ENCODE results near the gene TRIM54. TPM values are rescaled to one million over a fixed set of nuclear protein-coding genes. Genes with fewer than 3 reads are reported as not detected.
"Not testable (repeated sequence)": the region's sequence is repeated elsewhere in the genome, so short reads cannot be mapped to it uniquely, and the experiment has no call there.

Gene TRIM54
- total and polyA plus RNA-seq, 2 donors (not counting 3 experiments of a cell fraction or from before 2014, with no cell fraction given): 0.51 to 1.7 TPM

DNA sequence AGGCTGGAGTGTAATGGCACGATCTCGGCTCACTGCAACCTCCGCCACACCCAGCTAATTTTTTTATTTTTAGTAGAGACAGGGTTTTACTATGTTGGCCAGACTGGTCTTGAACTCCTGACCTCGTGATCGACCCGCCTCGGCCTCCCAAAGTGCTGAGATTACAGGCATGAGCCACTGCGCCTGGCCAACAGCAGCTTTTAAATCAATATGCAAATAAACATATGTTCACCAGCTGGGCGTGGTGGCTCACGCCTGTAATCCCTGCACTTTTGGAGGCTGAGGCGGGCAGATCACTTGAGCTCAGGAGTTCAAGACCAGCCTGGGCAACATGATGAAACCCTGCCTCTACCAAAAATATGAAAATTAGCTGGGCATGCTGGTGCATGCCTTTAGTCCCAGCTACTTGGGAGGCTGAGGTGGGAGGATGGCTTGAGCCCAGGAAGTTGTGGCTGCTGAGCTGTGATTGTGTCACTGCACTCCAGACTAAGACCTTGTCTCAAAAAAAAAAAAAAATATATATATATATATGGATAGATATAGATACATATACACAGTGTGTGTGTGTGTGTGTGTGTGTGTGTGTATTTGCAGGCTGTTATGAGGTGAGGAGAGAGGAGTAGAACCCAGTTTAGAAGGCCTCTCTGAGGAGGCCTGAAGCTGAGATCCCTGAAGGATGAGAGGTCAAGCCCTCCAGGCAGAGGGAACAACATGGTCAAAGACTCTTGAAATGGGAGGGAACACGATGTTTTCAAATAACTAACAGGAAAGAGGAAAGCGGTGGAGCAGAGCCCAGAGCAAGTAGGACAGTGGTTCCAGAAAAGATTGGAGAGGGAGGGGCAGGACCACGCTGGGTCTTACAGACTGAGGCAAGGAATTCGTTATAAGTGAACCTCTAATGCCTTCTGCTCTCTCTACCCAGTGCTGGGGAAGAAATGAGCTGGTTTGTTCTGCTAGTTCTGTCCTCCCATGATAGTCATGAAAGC lies 9.4 kb upstream of the TRIM54 start:
- BruUV-seq (replicated peaks); intact Hi-C loops (cut with micrococcal nuclease); FAIRE-seq; H3K79me2 ChIP-seq (ENCODE audit: control insufficient read depth, insufficient read depth, low read length); H3K4me1 ChIP-seq (ENCODE audit: control insufficient read depth, extremely low read depth, insufficient read depth, low read length); H3K9me1 ChIP-seq (replicated peaks; ENCODE audit: control insufficient read depth, extremely low read depth, insufficient read depth, low read length); H3K4me3 ChIP-seq (replicated peaks in 1 of 3; ENCODE audit: insufficient read depth in 1 of 3, low read depth in 1 of 3, low read length in 3 of 3); dilution Hi-C loops (cut with MboI; ENCODE audit: extremely low pct_ligation_motif_present, low sequenced_read_pairs); H3K36me3 ChIP-seq (ENCODE audit: control insufficient read depth in 2 of 2, extremely low read depth in 1 of 2, insufficient read depth in 2 of 2, low read length in 2 of 2); DNase-seq (ENCODE audit: low read depth, low spot score); H3K9ac ChIP-seq (replicated peaks; ENCODE audit: extremely low read depth, insufficient read depth, low read length); H4K20me1 ChIP-seq (replicated peaks; ENCODE audit: control insufficient read depth, extremely low read depth, insufficient read depth, low read length); H3K27ac ChIP-seq (ENCODE audit: insufficient read depth, low read depth, low read length); H3K4me2 ChIP-seq (ENCODE audit: insufficient read depth, low read length); H2AFZ ChIP-seq (ENCODE audit: low read depth, low read length); H3K27me3 ChIP-seq (ENCODE audit: control insufficient read depth in 2 of 2, insufficient read depth in 2 of 2, low read length in 2 of 2); H3K9me3 ChIP-seq (replicated peaks; ENCODE audit: control insufficient read depth, insufficient read depth, low read length): not testable (repeated sequence)
- CTCF ChIA-PET: interaction anchor here (1.5 to 3.2 kb wide), 3 partner anchors 8 to 30 kb away, joined by 4 to 13 read pairs (median 5); partner anchors contain the start of gene SLC30A3
- POLR2A ChIA-PET: interaction anchor here (0.7 kb wide), 2 partner anchors 492 to 1249 kb away, joined by 3 to 5 read pairs; no protein-coding TSS in a partner anchor

DNA sequence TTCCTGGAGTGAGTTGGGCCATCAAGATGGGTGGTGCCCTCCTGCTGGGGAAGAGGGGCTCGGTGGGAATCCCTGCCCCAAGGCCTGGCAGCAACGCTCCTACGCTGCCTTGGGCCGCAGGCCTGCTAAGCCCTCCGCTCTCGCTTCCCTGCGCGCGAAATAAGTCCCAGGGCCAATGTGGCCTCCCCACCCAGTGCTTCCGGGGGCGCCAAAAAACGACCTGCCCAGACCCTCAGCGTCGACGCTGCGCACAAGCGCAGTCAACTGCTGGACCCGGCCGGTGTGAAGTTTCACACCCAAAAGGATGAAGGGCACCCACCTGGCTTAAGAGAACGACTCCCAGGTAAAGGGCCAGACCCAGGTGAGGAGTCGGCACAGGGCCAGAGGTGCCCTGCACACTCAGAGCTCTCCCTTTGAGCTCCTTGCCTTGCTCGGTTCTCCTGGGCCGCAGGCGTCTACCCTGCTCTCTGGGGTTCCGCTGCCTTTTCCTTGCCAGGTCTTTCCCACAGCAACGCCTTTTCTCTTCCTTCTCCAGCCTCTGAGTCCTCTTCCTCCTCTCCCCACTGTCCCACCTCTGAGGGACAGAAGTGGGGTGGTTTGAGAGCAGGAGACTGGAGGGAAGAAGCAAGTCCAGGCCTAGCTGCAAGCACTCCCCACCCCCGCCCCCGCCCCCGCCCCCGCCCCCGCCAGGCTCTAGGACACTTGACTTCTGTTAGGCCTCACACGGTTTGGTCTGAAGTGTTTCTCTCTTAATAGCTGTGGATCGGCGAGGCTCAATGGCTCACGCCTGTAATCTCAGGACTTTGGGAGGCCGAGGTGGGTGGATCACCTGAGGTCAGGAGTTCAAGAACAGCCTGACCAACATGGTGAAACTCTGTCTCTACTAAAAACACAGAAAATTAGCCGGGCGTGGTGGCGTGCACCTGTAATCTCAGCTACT lies 6.7 kb upstream of the TRIM54 start, which contains the start of gene DNAJC5G:
TSS of gene DNAJC5G (plus strand) at position 223 of the 940 bp plus-strand sequence. CDS start 1,296 bp downstream, outside the sequence.
- Histone ChIP-seq H3K9me3 (replicated peaks; ENCODE audit: control insufficient read depth, insufficient read depth, low read length) (no peaks in the 10 kb centered on the region), H2AFZ (ENCODE audit: low read depth, low read length) (no peak within 1 kb of the TSS), H3K4me2 (ENCODE audit: insufficient read depth, low read length) (no peak within 1 kb of the TSS), H3K4me3 (replicated peaks in 1 of 3; ENCODE audit: insufficient read depth in 1 of 3, low read depth in 1 of 3, low read length in 3 of 3) (no peak within 1 kb of the TSS), H3K27me3 (ENCODE audit: control insufficient read depth in 2 of 2, insufficient read depth in 2 of 2, low read length in 2 of 2) (peaks cover 0 to 5% of the 10 kb centered on the region in 2 experiments), H3K4me1 (ENCODE audit: control insufficient read depth, extremely low read depth, insufficient read depth, low read length) (peaks cover 6% of the 10 kb centered on the region), H3K36me3 (ENCODE audit: control insufficient read depth in 2 of 2, extremely low read depth in 1 of 2, insufficient read depth in 2 of 2, low read length in 2 of 2) (no peaks in the 10 kb centered on the region), H3K79me2 (ENCODE audit: control insufficient read depth, insufficient read depth, low read length) (no peaks in the 10 kb centered on the region), H3K9me1 (replicated peaks; ENCODE audit: control insufficient read depth, extremely low read depth, insufficient read depth, low read length) (no peaks in the 10 kb centered on the region), H4K20me1 (replicated peaks; ENCODE audit: control insufficient read depth, extremely low read depth, insufficient read depth, low read length) (no peaks in the 10 kb centered on the region), H3K27ac (ENCODE audit: insufficient read depth, low read depth, low read length) (no peak within 1 kb of the TSS), H3K9ac (replicated peaks; ENCODE audit: extremely low read depth, insufficient read depth, low read length) (no peak within 1 kb of the TSS)
- intact Hi-C loops (cut with micrococcal nuclease) (no loop called here), dilution Hi-C loops (cut with MboI; ENCODE audit: extremely low pct_ligation_motif_present, low sequenced_read_pairs) (no loop called here)
- CTCF ChIA-PET: interaction anchor here (0.8 to 9.1 kb wide), 3 partner anchors 10 to 28 kb away, joined by 3 to 143 read pairs (median 6); partner anchors contain the start of gene SLC30A3
- POLR2A ChIA-PET: no interaction called here
- FAIRE-seq (no peak), DNase-seq (ENCODE audit: low read depth, low spot score) (no peak)
- no peak for TF ChIP-seq FOS (IDR thresholded peaks at IDR 0.05; ENCODE audit: borderline replicate concordance, insufficient read depth, low read length)
- TF ChIP-seq POLR2A (IDR thresholded peaks at IDR 0.05; ENCODE audit: low read depth, low read length): no peak
- TF ChIP-seq JUN (IDR thresholded peaks at IDR 0.05; ENCODE audit: borderline replicate concordance, insufficient read depth, insufficient read length, low read depth): no peak
- TF ChIP-seq, protein P1, sequence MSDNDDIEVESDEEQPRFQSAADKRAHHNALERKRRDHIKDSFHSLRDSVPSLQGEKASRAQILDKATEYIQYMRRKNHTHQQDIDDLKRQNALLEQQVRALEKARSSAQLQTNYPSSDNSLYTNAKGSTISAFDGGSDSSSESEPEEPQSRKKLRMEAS (IDR thresholded peaks at IDR 0.05; ENCODE audit: insufficient read depth, insufficient read length): no peak
- TF ChIP-seq, protein P2, sequence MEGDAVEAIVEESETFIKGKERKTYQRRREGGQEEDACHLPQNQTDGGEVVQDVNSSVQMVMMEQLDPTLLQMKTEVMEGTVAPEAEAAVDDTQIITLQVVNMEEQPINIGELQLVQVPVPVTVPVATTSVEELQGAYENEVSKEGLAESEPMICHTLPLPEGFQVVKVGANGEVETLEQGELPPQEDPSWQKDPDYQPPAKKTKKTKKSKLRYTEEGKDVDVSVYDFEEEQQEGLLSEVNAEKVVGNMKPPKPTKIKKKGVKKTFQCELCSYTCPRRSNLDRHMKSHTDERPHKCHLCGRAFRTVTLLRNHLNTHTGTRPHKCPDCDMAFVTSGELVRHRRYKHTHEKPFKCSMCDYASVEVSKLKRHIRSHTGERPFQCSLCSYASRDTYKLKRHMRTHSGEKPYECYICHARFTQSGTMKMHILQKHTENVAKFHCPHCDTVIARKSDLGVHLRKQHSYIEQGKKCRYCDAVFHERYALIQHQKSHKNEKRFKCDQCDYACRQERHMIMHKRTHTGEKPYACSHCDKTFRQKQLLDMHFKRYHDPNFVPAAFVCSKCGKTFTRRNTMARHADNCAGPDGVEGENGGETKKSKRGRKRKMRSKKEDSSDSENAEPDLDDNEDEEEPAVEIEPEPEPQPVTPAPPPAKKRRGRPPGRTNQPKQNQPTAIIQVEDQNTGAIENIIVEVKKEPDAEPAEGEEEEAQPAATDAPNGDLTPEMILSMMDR (IDR thresholded peaks at IDR 0.05; ENCODE audit: extremely low read depth in 1 of 2, insufficient read depth in 1 of 2, low read depth in 1 of 2, low read length in 2 of 2): no peak
- BruUV-seq (replicated peaks): no TSS peak
